ENCODE measurements around the gene LMNTD2. TPM values are rescaled to one million over a fixed set of nuclear protein-coding genes. Genes with fewer than 3 reads are reported as not detected.

Gene LMNTD2
- total RNA-seq, 1 donor from 2014 or later: 1.3 TPM

GRCh38 chr11:557328-558132 is 3.0 kb downstream of the LMNTD2 start:
- DNase-seq (ENCODE audit: low spot score): no peak
- ATAC-seq: no peak
- intact Hi-C loops (cut with DNase I): no loop called here

GRCh38 chr11:556662-557256 is 3.8 kb downstream of the LMNTD2 start:
- intact Hi-C loops (cut with DNase I): no loop called here
- ATAC-seq: no peak

GRCh38 chr11:555780-556661 is 4.5 kb downstream of the LMNTD2 start:
- intact Hi-C loops (cut with DNase I): no loop called here
- DNase-seq (ENCODE audit: low spot score) (no peak), ATAC-seq (no peak)

More at GRCh38 chr11:556662-557256, 3.8 kb downstream of the LMNTD2 start:
- DNase-seq (ENCODE audit: low spot score): no peak

GRCh38 chr11:555227-555779 is 5.2 kb downstream of the LMNTD2 start:
- intact Hi-C loops (cut with DNase I): no loop called here
- DNase-seq (ENCODE audit: low spot score): no peak
- no peak for ATAC-seq

- ATAC-seq (no peak), DNase-seq (ENCODE audit: low spot score) (no peak)
- intact Hi-C loops (cut with DNase I): no loop called here
Measured at GRCh38 chr11:554428-555226, 5.9 kb downstream of the LMNTD2 start.

GRCh38 chr11:553988-554340 is 6.6 kb downstream of the LMNTD2 start:
- no peak for ATAC-seq
- DNase-seq (ENCODE audit: low spot score): no peak
- intact Hi-C loops (cut with DNase I): no loop called here

- ATAC-seq: no peak
- intact Hi-C loops (cut with DNase I): no loop called here
- no peak for DNase-seq (ENCODE audit: low spot score)
Measured at GRCh38 chr11:553083-553987, 7.2 kb downstream of the LMNTD2 start.

GRCh38 chr11:551596-551995 is 8.9 kb downstream of the LMNTD2 start:
- ATAC-seq: no peak
- DNase-seq (ENCODE audit: low spot score): no peak
- intact Hi-C loops (cut with DNase I): no loop called here

- intact Hi-C loops (cut with DNase I): no loop called here
- ATAC-seq (no peak), DNase-seq (ENCODE audit: low spot score) (no peak)
Measured at GRCh38 chr11:551131-551530, 9.4 kb downstream of the LMNTD2 start.

GRCh38 chr11:550746-551085 is 9.8 kb downstream of the LMNTD2 start:
- intact Hi-C loops (cut with DNase I): no loop called here
- ATAC-seq: no peak

GRCh38 chr11:550021-550745 is 10.4 kb downstream of the LMNTD2 start:
- intact Hi-C loops (cut with DNase I): no loop called here
- ATAC-seq: no peak
- no peak for DNase-seq (ENCODE audit: low spot score)

More at GRCh38 chr11:550746-551085, 9.8 kb downstream of the LMNTD2 start:
- no peak for DNase-seq (ENCODE audit: low spot score)

- ATAC-seq: no peak
- intact Hi-C loops (cut with DNase I): no loop called here
- DNase-seq (ENCODE audit: low spot score): no peak
Measured at GRCh38 chr11:548700-549603, 11.6 kb downstream of the LMNTD2 start.

- intact Hi-C loops (cut with DNase I): no loop called here
- DNase-seq (ENCODE audit: low spot score) (no peak), ATAC-seq (no peak)
Measured at GRCh38 chr11:545171-545570, 15.4 kb downstream of the LMNTD2 start.

- ATAC-seq: no peak
- no peak for DNase-seq (ENCODE audit: low spot score)
- intact Hi-C loops (cut with DNase I): no loop called here
Measured at GRCh38 chr11:544817-545166, 15.7 kb downstream of the LMNTD2 start.

- DNase-seq (ENCODE audit: low spot score) (no peak), ATAC-seq (no peak)
- intact Hi-C loops (cut with DNase I): no loop called here
Measured at GRCh38 chr11:541433-541885, 19.1 kb downstream of the LMNTD2 start.

Data from sciatic nerve (tissue), 2 donors.